NCI-H524 (cell line): ENCODE results near the gene CCDC3.
"Not testable (repeated sequence)": the region's sequence is repeated elsewhere in the genome, so short reads cannot be mapped to it uniquely, and the experiment has no call there.

Source experiments
- DNase-seq, 2 experiments: peaks; one replicate each; lab custom pipeline; 2025; lab: John Stamatoyannopoulos, UW

Gene CCDC3

GRCh38 chr10:13000431-13000830, 1.1 kb downstream of the CCDC3 start:
- no peak for DNase-seq

GRCh38 chr10:12999849-13000248, 1.7 kb downstream of the CCDC3 start:
- DNase-seq, result no peak

GRCh38 chr10:12995425-12995861, 6.1 kb downstream of the CCDC3 start:
- no peak for DNase-seq

- DNase-seq, result no peak
These were observed 7.9 kb downstream of the CCDC3 start for GRCh38 chr10:12993595-12993994.

- no peak for DNase-seq
These were observed 16.2 kb downstream of the CCDC3 start for GRCh38 chr10:12985347-12985746.

GRCh38 chr10:12984165-12984747, 17.3 kb downstream of the CCDC3 start:
- no peak for DNase-seq

- not testable (repeated sequence) for DNase-seq
These were observed 17.9 kb downstream of the CCDC3 start for GRCh38 chr10:12983568-12983967.

- DNase-seq, result no peak
These were observed 19.9 kb downstream of the CCDC3 start for GRCh38 chr10:12981570-12981969.

GRCh38 chr10:12980713-12981306, 20.7 kb downstream of the CCDC3 start:
- DNase-seq, result no peak

- no peak for DNase-seq
These were observed 21.3 kb downstream of the CCDC3 start for GRCh38 chr10:12980102-12980661.

- DNase-seq, result no peak
These were observed 22.6 kb downstream of the CCDC3 start for GRCh38 chr10:12978891-12979290.

GRCh38 chr10:12975906-12976305, 25.6 kb downstream of the CCDC3 start:
- DNase-seq, result no peak

GRCh38 chr10:12975266-12975665, 26.2 kb downstream of the CCDC3 start:
- DNase-seq, result no peak

- DNase-seq, result no peak
These were observed 26.9 kb downstream of the CCDC3 start for GRCh38 chr10:12974491-12975199.

GRCh38 chr10:12974078-12974477, 27.4 kb downstream of the CCDC3 start:
- no peak for DNase-seq

GRCh38 chr10:12973149-12973718, 28.3 kb downstream of the CCDC3 start:
- no peak for DNase-seq

GRCh38 chr10:12972146-12972545, 29.4 kb downstream of the CCDC3 start:
- DNase-seq, result no peak

- DNase-seq, result no peak
These were observed 30.3 kb downstream of the CCDC3 start for GRCh38 chr10:12971001-12971788.

- DNase-seq, result no peak
These were observed 31.6 kb downstream of the CCDC3 start for GRCh38 chr10:12969951-12970350.

GRCh38 chr10:12966067-12966466, 35.4 kb downstream of the CCDC3 start:
- no peak for DNase-seq

- no peak for DNase-seq
These were observed 35.9 kb downstream of the CCDC3 start for GRCh38 chr10:12965571-12965970.

GRCh38 chr10:12962556-12962955, 39.0 kb downstream of the CCDC3 start:
- DNase-seq, result no peak
